GM12872 (cell line): Measurements from ENCODE around the gene CCDC69.

ENCODE experiments used
- CTCF ChIP-seq: IDR thresholded peaks from 3 replicates; pipeline ENCODE4 v1.5.1; 2011; ENCODE audit warnings: low read depth, mild to moderate bottlenecking, low read length, moderate library complexity; ENCODE audit not compliant: insufficient read depth

CCDC69 gene

GRCh38 chr5:151140686-151141459, 83.0 kb downstream of the CCDC69 start:
- TF ChIP-seq CTCF, result no peak

GRCh38 chr5:151139646-151140045, 84.2 kb downstream of the CCDC69 start:
- TF ChIP-seq CTCF, result no peak

- TF ChIP-seq CTCF, result no peak
These were observed 84.9 kb downstream of the CCDC69 start for GRCh38 chr5:151139015-151139414.

GRCh38 chr5:151138114-151138513, 85.8 kb downstream of the CCDC69 start:
- TF ChIP-seq CTCF, result no peak

- no peak for TF ChIP-seq CTCF
These were observed 86.6 kb downstream of the CCDC69 start for GRCh38 chr5:151137067-151137825.

- TF ChIP-seq CTCF, result no peak
These were observed 89.7 kb downstream of the CCDC69 start for GRCh38 chr5:151134228-151134627.

GRCh38 chr5:151132963-151133362, 90.9 kb downstream of the CCDC69 start:
- no peak for TF ChIP-seq CTCF
